HEK293 (cell line): Measurements from ENCODE around the gene ROR2.
"Not testable (repeated sequence)": the region's sequence is repeated elsewhere in the genome, so short reads cannot be mapped to it uniquely, and the experiment has no call there.

Experiments
- CTCF ChIA-PET: fragments of 350-600 bp; formaldehyde crosslinking; extraction: SDS; loops from one replicate; lab custom pipeline; 2021; ENCODE audit warnings: antibody characterized with exemption; lab: Yijun Ruan, JAX
- POLR2A ChIA-PET: fragments of 300-600 bp; formaldehyde crosslinking; extraction: SDS; loops from one replicate; lab custom pipeline; 2020; ENCODE audit warnings: antibody characterized with exemption, inconsistent platforms; lab: Yijun Ruan, JAX
- H3K27ac ChIP-seq: fragments of 200-500 bp; sonication (Bioruptor generic); 2 replicates; pipeline ENCODE4 v1.5.1; 2014; ENCODE audit warnings: low read depth, low read length, control low read depth, inconsistent platforms; ENCODE audit errors: extremely low read depth
- H3K36me3 ChIP-seq, 2 experiments: fragments of 200-500 bp in 1 of 2; sonication (Bioruptor generic) in 1 of 2; 1 replicate in 1 of 2; 2 replicates in 1 of 2; pipeline ENCODE4 v1.5.1; 2014 to 2017; ENCODE audit warnings: inconsistent platforms in 2 of 2, low read length in 2 of 2; ENCODE audit not compliant: control insufficient read depth in 2 of 2, insufficient read depth in 1 of 2
- H3K4me1 ChIP-seq: fragments of 200-500 bp; sonication (Bioruptor generic); 2 replicates; pipeline ENCODE4 v1.5.1; 2014; ENCODE audit warnings: mild to moderate bottlenecking, low read length, inconsistent platforms; ENCODE audit not compliant: control insufficient read depth, insufficient read depth
- H3K4me3 ChIP-seq: 2 replicates; pipeline ENCODE4 v1.5.1; 2011; ENCODE audit warnings: low read depth, mild to moderate bottlenecking, control low read depth, low read length, moderate library complexity
- H3K9me3 ChIP-seq: fragments of 200-500 bp; sonication (Bioruptor generic); 2 replicates; pipeline ENCODE4 v1.5.1; 2014; ENCODE audit warnings: low read depth, low read length, inconsistent platforms; ENCODE audit not compliant: control insufficient read depth, insufficient read depth
- EGR2 ChIP-seq: fragments of 450-650 bp; formaldehyde crosslinking; IDR thresholded peaks from 2 replicates; pipeline ENCODE4 v1.5.1; 2016; ENCODE audit warnings: low read depth, missing biosample characterization, missing genetic modification characterization
- GLI4 ChIP-seq: fragments of 450-650 bp; formaldehyde crosslinking; IDR thresholded peaks from 2 replicates; pipeline ENCODE4 v1.5.1; 2016; ENCODE audit warnings: missing biosample characterization, missing genetic modification characterization
- MYNN ChIP-seq: fragments of 450-650 bp; formaldehyde crosslinking; IDR thresholded peaks from 2 replicates; pipeline ENCODE4 v1.5.1; 2016; ENCODE audit warnings: missing biosample characterization, missing genetic modification characterization, borderline replicate concordance
- PRDM1 ChIP-seq: fragments of 450-650 bp; formaldehyde crosslinking; IDR thresholded peaks from 2 replicates; pipeline ENCODE4; 2016; ENCODE audit warnings: missing biosample characterization, missing genetic modification characterization
- SALL2 ChIP-seq: fragments of 450-650 bp; formaldehyde crosslinking; IDR thresholded peaks from 2 replicates; pipeline ENCODE4 v1.5.0; 2017; ENCODE audit warnings: missing biosample characterization, mild to moderate bottlenecking, missing genetic modification characterization, borderline replicate concordance
- SETDB1 ChIP-seq: IDR thresholded peaks from one replicate; pipeline ENCODE4 v1.6.1; 2017; ENCODE audit warnings: mild to moderate bottlenecking, low read length, moderate library complexity, mixed read lengths; ENCODE audit not compliant: insufficient read length
- TCF7L2 ChIP-seq: IDR thresholded peaks from 2 replicates; pipeline ENCODE4 v1.6.1; 2011; ENCODE audit warnings: low read depth, mild to moderate bottlenecking, inconsistent platforms, low read length, moderate library complexity, borderline replicate concordance
- ZBTB7A ChIP-seq: fragments of 450-650 bp; formaldehyde crosslinking; IDR thresholded peaks from 2 replicates; pipeline ENCODE4 v1.5.1; 2016; ENCODE audit warnings: low read depth, missing biosample characterization, missing genetic modification characterization
- ZNF114 ChIP-seq: fragments of 450-650 bp; formaldehyde crosslinking; IDR thresholded peaks from 2 replicates; pipeline ENCODE4 v1.5.0; 2017; ENCODE audit warnings: missing biosample characterization, missing genetic modification characterization
- ZNF146 ChIP-seq: fragments of 450-650 bp; formaldehyde crosslinking; IDR thresholded peaks from 2 replicates; pipeline ENCODE4 v1.5.1; 2016; ENCODE audit warnings: missing biosample characterization, missing genetic modification characterization
- ZNF202 ChIP-seq: fragments of 450-650 bp; formaldehyde crosslinking; IDR thresholded peaks from 2 replicates; pipeline ENCODE4 v1.5.1; 2016; ENCODE audit warnings: missing biosample characterization, missing genetic modification characterization, borderline replicate concordance
- ZNF223 ChIP-seq: fragments of 450-650 bp; formaldehyde crosslinking; IDR thresholded peaks from 2 replicates; pipeline ENCODE4 v1.5.1; 2016; ENCODE audit warnings: missing biosample characterization, missing genetic modification characterization
- ZNF354C ChIP-seq: fragments of 450-650 bp; formaldehyde crosslinking; IDR thresholded peaks from 2 replicates; pipeline ENCODE4 v1.5.1; 2016; ENCODE audit warnings: missing biosample characterization, missing genetic modification characterization, low read depth, borderline replicate concordance
- ZNF366 ChIP-seq: fragments of 450-650 bp; formaldehyde crosslinking; conservative IDR thresholded peaks from 2 replicates; pipeline ENCODE4 v1.5.1; 2016; ENCODE audit warnings: missing biosample characterization, missing genetic modification characterization
- ZNF488 ChIP-seq: fragments of 450-650 bp; formaldehyde crosslinking; IDR thresholded peaks from 2 replicates; pipeline ENCODE4 v1.5.1; 2016; ENCODE audit warnings: missing biosample characterization, missing genetic modification characterization
- ZNF530 ChIP-seq: fragments of 450-650 bp; formaldehyde crosslinking; IDR thresholded peaks from 2 replicates; pipeline ENCODE4 v1.5.1; 2016; ENCODE audit warnings: low read depth, missing biosample characterization, missing genetic modification characterization
- ZNF596 ChIP-seq: fragments of 450-650 bp; IDR thresholded peaks from 2 replicates; pipeline ENCODE4 v1.5.0; 2018; ENCODE audit warnings: missing biosample characterization, mild to moderate bottlenecking, missing genetic modification characterization, moderate library complexity
- ZNF645 ChIP-seq: fragments of 450-650 bp; formaldehyde crosslinking; IDR thresholded peaks from 2 replicates; pipeline ENCODE4; 2016; ENCODE audit warnings: missing biosample characterization, missing genetic modification characterization
- ZSCAN16 ChIP-seq: fragments of 450-650 bp; formaldehyde crosslinking; IDR thresholded peaks from 2 replicates; pipeline ENCODE4 v1.5.1; 2016; ENCODE audit warnings: missing biosample characterization, missing genetic modification characterization

The ROR2 gene

GRCh38 chr9:91622121-91622520 is 327.9 kb downstream of the ROR2 start:
- POLR2A ChIA-PET, H3K4me3 ChIP-seq, H3K27ac ChIP-seq, H3K9me3 ChIP-seq, H3K36me3 ChIP-seq, H3K4me1 ChIP-seq: not testable (repeated sequence)
- CTCF ChIA-PET, result interaction anchor here (0.6 kb wide), 1 partner anchor 355 kb away, joined by 4 read pairs; no protein-coding TSS in a partner anchor
- peak; percentile 94 for TF ChIP-seq ZNF596 (tag by site-specific recombination)
- TF ChIP-seq PRDM1 (tag by site-specific recombination), result peak; percentile 47
- TF ChIP-seq ZNF366 (tag by site-specific recombination), result peak; percentile 68

- H3K9me3 ChIP-seq, CTCF ChIA-PET, POLR2A ChIA-PET: not testable (repeated sequence)
- TF ChIP-seq ZNF146, result peak; percentile 57
- TF ChIP-seq, all 188 proteins: peak for 1; not testable (repeated sequence) for 187
- H3K36me3 ChIP-seq, H3K4me3 ChIP-seq, H3K27ac ChIP-seq, H3K4me1 ChIP-seq: not testable (repeated sequence)
Observed at GRCh38 chr9:91614044-91614443, 336.0 kb downstream of the ROR2 start.

- POLR2A ChIA-PET, result no interaction called here
- TF ChIP-seq ZNF354C (tag by site-specific recombination) (no peak), SETDB1 (peak; percentile 22)
- TF ChIP-seq, all 188 proteins: peak for 1
- H3K9me3 ChIP-seq, result no peaks in the 10 kb centered on the region
- CTCF ChIA-PET, result interaction anchor here (0.5 kb wide), 1 partner anchor 70 kb away, joined by 3 read pairs; no protein-coding TSS in a partner anchor
- no peak overlapping the region for H3K27ac ChIP-seq
- H3K4me1 ChIP-seq, result no peaks in the 10 kb centered on the region
- H3K4me3 ChIP-seq, result no peak overlapping the region
- no peaks in the 10 kb centered on the region for H3K36me3 ChIP-seq
Observed at GRCh38 chr9:91611582-91611981, 338.4 kb downstream of the ROR2 start.

- Histone ChIP-seq H3K36me3 (no peaks in the 10 kb centered on the region), H3K27ac (no peak overlapping the region), H3K4me1 (no peaks in the 10 kb centered on the region), H3K9me3 (no peaks in the 10 kb centered on the region), H3K4me3 (no peak overlapping the region)
- ChIA-PET POLR2A (no interaction called here), CTCF (no interaction called here)
- no peak for TF ChIP-seq GLI4 (tag by site-specific recombination)
- TF ChIP-seq ZNF202, result no peak
- TF ChIP-seq ZSCAN16 (tag by site-specific recombination), result no peak
- TF ChIP-seq ZNF530 (tag by site-specific recombination), result no peak
- TF ChIP-seq MYNN, result no peak
- no peak for TF ChIP-seq EGR2
- TF ChIP-seq ZNF488 (tag by site-specific recombination), result no peak
- no peak for TF ChIP-seq ZBTB7A (tag by site-specific recombination)
- no peak for TF ChIP-seq ZNF223 (tag by site-specific recombination)
- TF ChIP-seq ZNF645, result no peak
- no peak for TF ChIP-seq SALL2 (tag by site-specific recombination)
- no peak for TF ChIP-seq TCF7L2
- TF ChIP-seq ZNF114 (tag by site-specific recombination), result no peak
- TF ChIP-seq, all 188 proteins: peak for 0
Observed at GRCh38 chr9:91606255-91606995, 343.6 kb downstream of the ROR2 start.
